Ramos (cell line): ENCODE measurements around the gene ZFPM1.

Source experiments
- in situ Hi-C: fragments of 300-500 bp; cut with MboI; formaldehyde crosslinking; loops from one replicate; pipeline ENCODE4 v1.14.3; 2022; ENCODE audit warnings: low sequenced_read_pairs; ENCODE audit not compliant: unreplicated experiment

The ZFPM1 gene

DNA sequence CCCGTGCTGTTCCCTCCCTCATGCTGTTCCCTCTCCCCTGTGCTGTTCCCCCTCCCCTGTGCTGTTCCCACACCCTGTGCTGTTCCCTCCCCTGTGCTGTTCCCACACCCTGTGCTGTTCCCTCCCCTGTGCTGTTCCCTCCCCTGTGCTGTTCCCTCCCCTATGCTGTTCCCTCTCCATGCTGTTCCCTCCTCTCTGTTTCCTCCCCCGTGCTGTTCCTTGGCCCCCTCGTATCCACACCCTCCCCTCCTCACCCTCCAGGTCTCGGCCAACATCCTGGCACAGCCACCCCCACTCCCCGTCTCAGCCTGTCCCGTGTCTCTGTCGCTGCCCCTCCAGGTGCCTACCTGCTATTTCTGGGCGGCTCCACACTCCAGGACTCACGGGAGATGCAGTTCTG is 68.6 kb downstream of the ZFPM1 start:
- in situ Hi-C loops, result no loop called here

DNA sequence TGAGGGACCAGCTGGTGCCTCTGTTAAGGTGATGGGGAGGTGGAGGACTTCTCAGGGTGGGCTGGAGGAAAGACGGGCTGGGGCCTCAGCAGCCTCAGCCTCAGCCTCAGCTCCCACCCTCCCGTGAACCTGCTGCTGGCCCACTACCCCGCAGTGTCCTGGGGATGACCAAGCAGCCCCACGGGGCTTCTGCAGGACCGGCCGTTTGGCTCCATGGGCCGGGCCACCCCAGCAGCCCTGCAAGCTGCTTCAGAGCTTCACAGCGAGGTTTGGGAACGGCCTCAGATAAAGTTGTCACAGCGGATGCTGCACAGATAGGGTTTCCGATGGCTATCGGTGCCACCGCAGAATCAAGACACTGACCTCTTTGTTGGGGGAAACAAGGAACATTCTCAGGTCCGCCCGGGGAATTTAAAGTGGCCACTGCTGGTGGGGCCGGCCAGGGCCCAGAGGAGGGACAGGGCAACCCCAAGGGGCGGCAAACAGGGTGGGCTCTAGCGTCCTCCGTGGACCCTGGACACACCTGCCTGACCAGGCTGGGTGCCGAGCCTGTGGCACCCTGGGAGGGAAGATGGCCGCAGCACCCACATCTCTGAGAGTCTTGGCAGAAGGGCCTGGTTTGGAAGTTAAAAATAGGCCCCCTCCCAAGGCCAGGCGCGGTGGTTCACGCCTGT is 69.3 kb downstream of the ZFPM1 start:
- in situ Hi-C loops, result no loop called here

DNA sequence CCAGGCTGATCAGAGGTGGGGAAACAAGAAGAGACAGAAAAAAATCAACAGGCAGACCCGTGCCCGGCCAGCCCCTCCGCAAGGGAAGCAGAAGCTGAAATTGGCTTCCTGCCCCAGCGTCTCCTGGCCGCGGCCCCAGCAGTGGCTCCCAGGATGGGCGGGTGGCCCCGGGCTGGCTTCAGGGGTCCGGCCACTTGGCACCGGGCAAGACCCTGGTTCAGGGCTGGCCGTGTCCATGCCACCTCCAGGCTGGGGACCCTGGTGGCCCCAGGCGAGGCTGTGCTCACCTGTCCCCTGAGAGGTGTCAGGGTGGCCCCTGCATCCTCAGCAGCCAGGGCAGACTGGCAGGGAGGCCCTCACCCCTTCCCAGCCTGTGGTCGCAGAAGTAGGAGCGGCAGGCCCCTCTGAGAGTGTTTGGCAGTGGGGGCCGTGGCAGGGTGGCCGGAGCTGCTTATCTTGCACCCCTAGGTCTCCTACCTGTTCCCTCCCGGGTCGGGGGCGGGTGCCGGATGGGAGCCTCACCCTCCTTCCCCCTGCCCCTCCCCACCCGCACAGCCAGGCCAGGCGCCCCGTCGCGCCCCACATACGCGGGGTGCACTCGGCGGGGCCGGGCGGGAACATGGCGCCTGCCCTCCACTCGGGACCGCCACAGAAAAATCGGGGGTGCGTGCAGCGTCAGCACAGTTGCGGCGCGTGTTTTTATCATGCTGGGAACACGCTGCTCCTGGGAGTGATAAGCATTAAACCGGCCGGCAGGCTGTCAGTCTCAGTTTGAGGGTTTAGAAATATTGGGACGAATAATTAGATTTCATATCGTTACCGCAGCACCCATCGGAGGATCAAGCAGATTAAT is 70.5 kb downstream of the ZFPM1 start:
- in situ Hi-C loops, result no loop called here

- in situ Hi-C loops, result no loop called here
Observed at GRCh38 chr16:88524274-88524972, 71.3 kb downstream of the ZFPM1 start.

DNA sequence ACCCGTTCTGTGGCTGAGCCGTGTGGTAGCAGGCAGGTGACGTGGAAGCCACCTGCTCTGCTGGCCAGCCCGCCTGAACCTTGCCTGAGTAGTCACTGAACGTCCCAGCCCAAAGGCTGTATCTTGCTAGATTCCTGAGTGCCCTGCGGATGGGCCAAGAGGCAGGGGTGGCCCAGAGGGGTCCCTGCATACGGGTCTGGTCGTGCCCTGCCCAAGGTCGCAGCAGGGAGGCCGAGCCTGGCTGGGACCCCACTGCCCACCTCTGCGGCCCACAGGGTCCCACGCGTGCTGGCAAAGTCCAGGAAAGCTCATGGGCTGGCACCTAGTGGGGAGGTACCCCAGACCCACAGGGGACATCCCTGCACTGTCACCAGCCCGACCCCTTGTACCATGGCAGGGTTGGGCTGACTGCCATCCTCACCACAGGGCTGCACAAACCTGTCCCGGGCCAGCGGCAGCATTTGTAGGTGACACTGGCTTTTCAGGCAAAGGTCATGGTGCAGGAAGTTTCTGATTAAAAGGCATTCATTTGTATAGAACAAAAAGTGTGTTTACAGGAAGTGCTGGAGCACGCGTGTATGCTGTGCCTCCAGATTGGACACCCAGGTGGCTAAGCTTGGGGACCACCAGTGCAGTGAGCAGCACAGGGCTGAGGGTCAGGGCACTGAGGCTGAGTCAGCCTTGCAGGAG is 72.0 kb downstream of the ZFPM1 start:
- in situ Hi-C loops, result loop anchor here (5.0 kb wide), 1 partner anchor 78 kb away; no protein-coding TSS in a partner anchor

GRCh38 chr16:88525663-88525990 is 72.5 kb downstream of the ZFPM1 start:
- in situ Hi-C loops, result loop anchor here (5.0 kb wide), 1 partner anchor 78 kb away; no protein-coding TSS in a partner anchor

- in situ Hi-C loops, result loop anchor here (5.0 kb wide), 1 partner anchor 79 kb away; no protein-coding TSS in a partner anchor
Observed at GRCh38 chr16:88526008-88526905, 73.2 kb downstream of the ZFPM1 start.

DNA sequence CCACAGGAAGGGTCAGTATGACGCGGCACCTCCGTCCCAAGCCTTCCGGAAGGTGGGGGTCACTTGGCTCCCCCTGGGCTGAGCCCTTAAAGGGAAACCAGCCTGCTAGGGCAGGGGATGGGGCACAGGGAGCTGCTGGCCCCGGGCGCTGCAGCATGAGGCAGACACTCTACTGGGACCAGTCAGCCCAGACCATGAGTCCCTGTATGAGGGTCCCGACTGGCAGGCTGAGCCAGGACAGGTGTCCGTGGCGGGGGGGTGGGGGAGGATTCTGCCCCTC is 73.8 kb downstream of the ZFPM1 start:
- in situ Hi-C loops, result loop anchor here (5.0 kb wide), 1 partner anchor 80 kb away; no protein-coding TSS in a partner anchor

DNA sequence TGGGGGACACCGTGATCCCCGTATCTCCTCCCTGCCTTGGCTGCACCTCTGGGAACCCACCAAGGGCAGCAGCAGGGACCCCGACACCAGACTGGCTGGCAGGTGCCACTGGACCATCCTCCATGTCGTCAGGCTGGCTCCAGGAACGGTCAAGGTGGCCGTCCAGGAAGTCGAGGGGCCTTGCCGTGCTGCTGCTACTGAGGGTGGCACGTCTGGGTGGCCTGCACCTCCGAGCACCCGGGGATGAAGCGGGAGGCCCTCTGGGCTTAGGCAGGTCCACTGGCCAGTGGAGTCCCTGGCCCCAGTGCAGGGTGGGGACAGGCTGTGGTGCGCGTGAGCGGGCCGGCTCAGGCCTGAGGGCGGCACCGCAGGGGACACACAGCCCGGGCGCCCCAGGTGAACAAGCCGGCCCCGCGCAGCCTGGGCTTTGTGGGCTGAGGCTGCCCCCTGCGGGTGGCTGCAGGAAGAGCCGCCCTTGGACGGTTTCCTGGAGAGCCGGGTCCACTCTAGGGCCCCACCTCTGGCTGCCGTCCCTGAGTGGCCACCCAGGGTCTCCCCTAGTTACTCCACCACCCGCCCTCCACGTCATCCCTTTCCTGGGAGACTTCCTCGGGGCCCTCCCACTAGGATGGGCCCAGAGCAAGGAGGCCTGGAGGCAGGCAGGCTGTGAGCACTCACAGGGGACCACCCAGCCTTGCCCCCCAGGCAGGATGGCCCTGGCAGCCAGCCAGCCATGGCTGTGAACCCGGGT is 74.3 kb downstream of the ZFPM1 start:
- in situ Hi-C loops, result loop anchor here (5.0 kb wide), 1 partner anchor 80 kb away; no protein-coding TSS in a partner anchor

- in situ Hi-C loops, result loop anchor here (5.0 kb wide), 1 partner anchor 81 kb away; no protein-coding TSS in a partner anchor
Observed at GRCh38 chr16:88527937-88528743, 75.1 kb downstream of the ZFPM1 start.

GRCh38 chr16:88528902-88529318 is 75.8 kb downstream of the ZFPM1 start:
- in situ Hi-C loops, result loop anchor here (5.0 kb wide), 1 partner anchor 82 kb away; no protein-coding TSS in a partner anchor

- in situ Hi-C loops, result loop anchor here (5.0 kb wide), 1 partner anchor 82 kb away; no protein-coding TSS in a partner anchor
Observed at GRCh38 chr16:88529596-88529995, 76.5 kb downstream of the ZFPM1 start.

DNA sequence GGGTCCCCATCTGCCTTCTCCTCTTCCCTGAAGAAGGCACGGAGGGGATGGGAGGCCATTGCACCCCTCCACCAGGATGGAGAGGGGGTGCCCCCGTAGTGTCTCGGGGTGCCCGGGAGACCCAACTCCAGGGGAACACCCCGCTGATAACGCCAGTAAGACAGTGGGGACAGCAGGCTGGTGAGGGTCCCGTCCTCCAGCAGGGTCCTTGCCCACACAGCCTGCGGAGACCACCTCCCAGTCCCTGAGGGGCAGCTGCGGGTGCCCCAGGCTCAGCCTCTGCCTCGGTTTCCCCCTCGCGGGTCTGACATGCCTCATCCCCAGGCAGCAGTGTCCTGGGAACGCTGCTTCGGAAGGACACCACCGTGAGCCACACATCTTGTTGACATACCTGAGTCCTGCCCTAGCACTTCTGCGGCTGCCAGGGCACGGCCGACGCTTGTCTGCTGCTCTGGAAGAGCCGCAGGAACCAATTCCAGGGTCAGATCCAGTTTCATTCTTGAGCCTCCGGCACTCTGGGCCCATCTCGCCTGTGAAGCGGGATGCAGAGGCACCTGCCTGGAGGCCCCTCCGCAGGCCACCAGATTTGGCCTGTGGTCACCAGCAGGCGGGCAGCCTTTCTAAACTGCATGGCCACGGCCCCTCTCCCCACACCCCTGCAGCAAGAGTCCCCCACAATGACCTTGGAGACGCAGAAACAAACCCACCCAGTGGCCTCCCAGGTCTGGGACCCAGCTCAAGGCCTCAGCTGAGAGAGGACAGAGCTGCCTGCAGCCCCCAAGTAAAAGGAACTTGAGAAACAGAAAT is 77.2 kb downstream of the ZFPM1 start:
- in situ Hi-C loops, result no loop called here

DNA sequence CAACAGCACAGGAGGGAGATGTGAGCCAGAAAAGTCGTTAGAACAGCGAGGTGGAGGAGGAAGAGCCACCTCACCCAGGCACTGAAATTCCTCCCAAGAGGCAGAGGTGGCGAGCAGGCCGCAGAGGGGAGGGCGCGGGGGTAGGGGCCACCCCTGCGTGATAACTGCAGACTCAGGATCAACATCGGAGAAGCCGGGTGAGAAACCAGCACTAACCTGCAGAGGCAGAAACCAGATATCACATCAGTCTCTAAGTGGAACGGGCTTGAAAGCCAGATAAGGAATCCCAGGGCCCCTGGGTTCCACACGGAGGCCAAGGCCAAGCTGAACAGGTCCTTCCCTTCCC is 77.8 kb downstream of the ZFPM1 start:
- in situ Hi-C loops, result no loop called here

DNA sequence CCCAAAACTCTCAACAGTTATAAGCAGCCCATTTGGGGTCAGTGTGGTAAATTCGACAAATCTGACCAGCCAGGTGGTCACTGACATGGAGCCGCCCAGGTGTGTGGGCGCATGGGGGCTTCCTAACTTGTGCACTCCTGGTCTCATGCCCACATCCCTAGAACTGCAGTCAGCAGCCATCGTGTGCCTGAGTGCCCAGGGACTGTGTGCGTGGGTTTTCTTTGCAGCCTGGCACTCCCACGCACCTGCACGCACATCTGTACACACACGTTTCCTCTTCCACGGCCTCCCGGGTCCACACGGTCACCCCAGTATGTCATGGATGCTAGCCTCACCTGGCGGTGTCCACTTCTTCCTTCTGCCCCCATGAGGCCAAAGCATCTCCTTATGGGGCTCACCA is 78.3 kb downstream of the ZFPM1 start:
- in situ Hi-C loops, result no loop called here

DNA sequence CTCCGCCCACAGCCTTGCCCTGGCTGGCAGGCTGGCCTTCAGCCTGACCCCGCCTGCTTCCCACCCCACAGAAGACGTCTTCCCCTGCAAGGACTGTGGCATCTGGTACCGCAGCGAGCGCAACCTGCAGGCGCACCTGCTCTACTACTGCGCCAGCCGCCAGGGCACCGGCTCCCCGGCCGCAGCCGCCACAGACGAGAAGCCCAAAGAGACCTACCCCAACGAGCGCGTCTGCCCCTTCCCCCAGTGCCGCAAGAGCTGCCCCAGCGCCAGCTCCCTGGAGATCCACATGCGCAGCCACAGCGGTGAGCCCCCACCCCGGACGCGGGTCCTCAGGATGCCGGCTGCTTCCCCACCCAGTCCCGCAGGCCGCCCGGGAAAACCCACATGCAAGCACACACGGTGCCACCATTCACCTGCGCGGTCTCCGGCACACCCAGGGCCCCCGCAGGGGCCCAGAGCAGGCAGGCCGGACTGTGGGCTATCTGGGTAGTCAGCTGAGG is 78.9 kb downstream of the ZFPM1 start:
- in situ Hi-C loops, result no loop called here
